Mucosa of gallbladder (tissue), 1 donor: Measurements from ENCODE around the gene STAP1. TPM values are rescaled to one million over a fixed set of nuclear protein-coding genes. Genes with fewer than 3 reads are reported as not detected.
"Not testable (repeated sequence)": the region's sequence is repeated elsewhere in the genome, so short reads cannot be mapped to it uniquely, and the experiment has no call there.

Experiments
- DNase-seq: peaks from one replicate; pipeline ENCODE4 v3.0.0-alpha.2; 2020; ENCODE audit warnings: low spot score
- total RNA-seq: library from RNA; stranded (reverse); gene quantifications from one replicate; pipeline ENCODE4 v1.2.1, GENCODE V29; 2021
- donor health status: DM: no; HTN: no; CAD: no.

STAP1 gene, protein sequence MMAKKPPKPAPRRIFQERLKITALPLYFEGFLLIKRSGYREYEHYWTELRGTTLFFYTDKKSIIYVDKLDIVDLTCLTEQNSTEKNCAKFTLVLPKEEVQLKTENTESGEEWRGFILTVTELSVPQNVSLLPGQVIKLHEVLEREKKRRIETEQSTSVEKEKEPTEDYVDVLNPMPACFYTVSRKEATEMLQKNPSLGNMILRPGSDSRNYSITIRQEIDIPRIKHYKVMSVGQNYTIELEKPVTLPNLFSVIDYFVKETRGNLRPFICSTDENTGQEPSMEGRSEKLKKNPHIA
- 0.75 TPM for total RNA-seq

DNA sequence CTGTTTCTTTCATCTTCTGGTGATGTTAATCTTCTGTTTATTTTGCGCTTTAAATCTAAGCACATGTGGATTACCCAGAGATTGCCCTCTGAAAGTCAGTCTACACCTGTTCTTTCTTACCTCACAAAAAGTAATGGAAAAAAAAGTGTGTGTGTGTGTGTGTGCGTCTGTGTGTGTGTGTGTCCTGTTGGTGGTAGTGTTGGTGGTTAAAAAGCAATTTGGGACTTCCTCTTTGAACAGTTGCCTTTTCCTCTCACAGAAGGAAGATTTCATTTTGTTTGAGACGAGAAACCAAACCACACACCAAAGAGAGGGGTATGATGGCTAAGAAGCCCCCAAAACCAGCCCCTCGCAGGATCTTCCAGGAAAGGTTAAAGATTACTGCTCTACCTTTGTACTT, at the start of gene STAP1:
Gene STAP1 (plus strand): TSS at position 235 of the 400 bp plus-strand sequence. CDS start 83 bp downstream, at position 318.
- no peak for DNase-seq

- DNase-seq = no peak
These were observed 46.0 kb upstream of the STAP1 start for GRCh38 chr4:67512501-67512900.

GRCh38 chr4:67520141-67520540, 38.4 kb upstream of the STAP1 start:
- no peak for DNase-seq

GRCh38 chr4:67521506-67521905, 37.0 kb upstream of the STAP1 start:
- DNase-seq = no peak

GRCh38 chr4:67522230-67522629, 36.3 kb upstream of the STAP1 start:
- DNase-seq = no peak

GRCh38 chr4:67522851-67523671, 35.5 kb upstream of the STAP1 start:
- no peak for DNase-seq

GRCh38 chr4:67524140-67524539, 34.4 kb upstream of the STAP1 start:
- DNase-seq = not testable (repeated sequence)

- no peak for DNase-seq
These were observed 27.1 kb upstream of the STAP1 start for GRCh38 chr4:67531379-67531962.

GRCh38 chr4:67532397-67532796, 26.1 kb upstream of the STAP1 start:
- DNase-seq = not testable (repeated sequence)

DNA sequence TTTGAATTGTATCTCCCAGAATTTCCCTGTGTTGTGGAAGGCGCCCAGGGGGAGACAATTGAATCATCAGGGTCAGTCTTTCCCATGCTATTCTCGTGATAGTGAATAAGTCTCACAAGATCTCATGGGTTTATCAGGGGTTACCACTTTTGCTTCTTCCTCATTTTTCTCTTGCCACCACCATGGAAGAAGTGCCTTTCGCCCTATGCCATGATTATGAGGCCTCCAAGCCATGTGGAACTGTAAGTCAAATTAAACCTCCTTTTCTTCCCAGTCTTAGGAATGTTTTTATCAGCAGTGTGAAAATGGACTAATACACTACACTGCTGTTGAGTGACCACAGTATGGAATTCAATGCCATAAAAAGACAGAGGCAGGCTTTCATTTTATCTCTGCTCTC, 25.4 kb upstream of the STAP1 start:
- DNase-seq = no peak

- no peak for DNase-seq
These were observed 23.2 kb upstream of the STAP1 start for GRCh38 chr4:67535280-67535840.

DNA sequence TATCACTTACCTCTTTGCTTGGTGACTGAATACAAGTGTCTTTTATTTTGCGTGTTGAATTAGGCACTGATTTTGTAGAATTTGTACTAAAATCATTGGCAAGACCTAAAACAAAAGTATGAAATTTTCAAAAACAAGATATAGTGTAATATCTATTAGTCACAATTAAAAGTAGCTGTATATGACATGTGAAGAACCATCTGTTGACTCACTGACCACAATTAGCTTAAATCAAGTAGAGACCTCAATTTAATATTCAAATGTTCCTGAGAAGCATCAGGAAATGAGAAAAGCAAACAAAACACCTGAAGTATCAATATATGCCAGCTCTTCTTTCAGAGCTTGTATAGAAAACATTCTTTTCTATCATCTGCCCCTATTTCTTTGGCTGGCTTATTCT, 18.7 kb upstream of the STAP1 start:
- no peak for DNase-seq

DNA sequence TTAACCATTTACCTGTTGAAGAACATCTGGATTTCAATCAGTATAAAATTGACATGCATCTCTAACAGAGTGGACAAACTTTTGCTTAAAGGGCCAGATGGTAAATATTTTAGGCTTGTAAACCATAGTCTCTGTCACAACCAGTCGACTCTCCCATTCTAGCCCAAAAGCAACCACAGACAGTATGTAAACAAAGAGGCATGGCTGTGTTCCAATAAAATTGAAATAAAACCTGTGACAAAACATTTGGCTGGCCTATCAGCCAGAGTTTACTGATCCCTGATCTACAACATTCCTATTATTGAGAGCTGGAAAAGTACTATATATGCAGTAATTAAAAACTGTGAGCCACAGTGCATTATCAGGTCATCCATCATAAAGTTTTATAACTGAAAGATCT, 16.5 kb upstream of the STAP1 start:
- DNase-seq = no peak

DNA sequence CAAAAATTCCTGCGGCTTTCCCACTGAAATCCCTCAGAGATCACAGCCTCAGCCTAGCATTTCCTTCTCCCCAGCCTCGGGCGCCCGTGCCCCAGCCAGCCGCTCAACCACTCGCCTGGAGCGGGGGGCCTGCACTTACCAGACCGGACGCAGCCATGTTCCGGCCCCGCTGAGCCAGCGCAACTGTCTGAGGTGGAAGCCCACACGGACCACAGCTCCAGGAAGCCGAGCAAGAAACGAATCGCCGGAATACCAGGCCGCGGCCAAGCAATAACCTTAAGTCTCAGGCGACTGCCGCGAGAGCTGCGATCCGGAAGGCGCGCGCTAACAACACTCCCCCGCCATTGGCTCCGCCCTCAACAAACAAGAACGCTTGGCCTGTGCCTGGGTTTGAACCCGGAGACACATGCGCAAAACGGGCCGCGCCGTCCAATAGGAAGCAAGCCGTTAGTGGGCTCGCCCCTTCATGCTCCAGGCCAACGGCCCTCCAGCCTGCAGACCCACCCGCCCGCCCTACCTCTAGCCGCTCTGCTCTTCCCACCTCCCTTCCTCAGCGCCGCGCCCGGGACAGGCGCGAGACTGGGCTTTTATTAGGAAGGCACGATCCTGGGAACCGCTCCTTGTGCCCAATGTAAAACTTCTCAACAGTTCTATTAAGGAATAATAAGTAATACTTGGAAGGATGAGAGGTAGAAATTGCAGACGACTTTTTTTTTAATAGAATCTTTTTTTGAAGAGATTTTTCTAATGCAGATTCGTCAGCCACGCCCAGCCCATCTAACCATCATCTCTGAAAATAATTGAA, 13.1 kb upstream of the STAP1 start, which contains the start of gene CENPC:
Gene CENPC (minus strand): TSS at position 305 of the 805 bp plus-strand sequence. CDS start 148 bp downstream, at position 157.
- DNase-seq = peak; percentile 97

- DNase-seq = no peak
These were observed 12.5 kb upstream of the STAP1 start for GRCh38 chr4:67546004-67546356.

- no peak for DNase-seq
These were observed 11.6 kb upstream of the STAP1 start for GRCh38 chr4:67546971-67547370.

GRCh38 chr4:67549123-67549522, 9.4 kb upstream of the STAP1 start:
- no peak for DNase-seq

GRCh38 chr4:67550451-67550850, 8.1 kb upstream of the STAP1 start:
- no peak for DNase-seq

- DNase-seq = no peak
These were observed 7.7 kb upstream of the STAP1 start for GRCh38 chr4:67550857-67551256.

GRCh38 chr4:67552146-67552792, 6.3 kb upstream of the STAP1 start:
- DNase-seq = not testable (repeated sequence)

- no peak for DNase-seq
These were observed 4.4 kb upstream of the STAP1 start for GRCh38 chr4:67554096-67554495.
